Sigmoid colon (tissue), 4 donors: ENCODE measurements around the gene IVNS1ABP.

Source experiments
- EP300 ChIP-seq, 4 donors: sonication (generic); formaldehyde crosslinking; IDR thresholded peaks; one replicate each; pipeline ENCODE4 v1.6.1; 2017; ENCODE audit warnings: antibody characterized with exemption in 4 of 4
- POLR2A ChIP-seq, 2 donors: fragments of 450-650 bp; IDR thresholded peaks; one replicate each; pipeline ENCODE4 v1.6.1; 2016; ENCODE audit warnings: antibody characterized with exemption in 2 of 2, mild to moderate bottlenecking in 2 of 2, moderate library complexity in 2 of 2
- POLR2AphosphoS5 ChIP-seq, 4 donors: sonication (generic); formaldehyde crosslinking; IDR thresholded peaks; one replicate each; pipeline ENCODE4 v1.6.1; 2017; ENCODE audit warnings: antibody characterized with exemption in 4 of 4
- TF ChIP-seq, protein P1 (sequence below), 4 experiments: fragments of 450-650 bp in 3 of 4; fragments of 200-600 bp in 1 of 4; IDR thresholded peaks; one replicate each; pipeline ENCODE4 v1.5.1; 2016 to 2019; ENCODE audit warnings: antibody characterized with exemption in 4 of 4, mild to moderate bottlenecking in 3 of 4, moderate library complexity in 2 of 4

- TF ChIP-seq, protein P1, sequence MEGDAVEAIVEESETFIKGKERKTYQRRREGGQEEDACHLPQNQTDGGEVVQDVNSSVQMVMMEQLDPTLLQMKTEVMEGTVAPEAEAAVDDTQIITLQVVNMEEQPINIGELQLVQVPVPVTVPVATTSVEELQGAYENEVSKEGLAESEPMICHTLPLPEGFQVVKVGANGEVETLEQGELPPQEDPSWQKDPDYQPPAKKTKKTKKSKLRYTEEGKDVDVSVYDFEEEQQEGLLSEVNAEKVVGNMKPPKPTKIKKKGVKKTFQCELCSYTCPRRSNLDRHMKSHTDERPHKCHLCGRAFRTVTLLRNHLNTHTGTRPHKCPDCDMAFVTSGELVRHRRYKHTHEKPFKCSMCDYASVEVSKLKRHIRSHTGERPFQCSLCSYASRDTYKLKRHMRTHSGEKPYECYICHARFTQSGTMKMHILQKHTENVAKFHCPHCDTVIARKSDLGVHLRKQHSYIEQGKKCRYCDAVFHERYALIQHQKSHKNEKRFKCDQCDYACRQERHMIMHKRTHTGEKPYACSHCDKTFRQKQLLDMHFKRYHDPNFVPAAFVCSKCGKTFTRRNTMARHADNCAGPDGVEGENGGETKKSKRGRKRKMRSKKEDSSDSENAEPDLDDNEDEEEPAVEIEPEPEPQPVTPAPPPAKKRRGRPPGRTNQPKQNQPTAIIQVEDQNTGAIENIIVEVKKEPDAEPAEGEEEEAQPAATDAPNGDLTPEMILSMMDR (IDR thresholded peaks at IDR 0.05) = no peak
- TF ChIP-seq POLR2AphosphoS5 (IDR thresholded peaks at IDR 0.05) = no peak
- no peak for TF ChIP-seq EP300 (IDR thresholded peaks at IDR 0.05)
- TF ChIP-seq POLR2A (IDR thresholded peaks at IDR 0.05) = no peak
Measured at GRCh38 chr1:185292237-185292636, 24.8 kb downstream of the IVNS1ABP start.
